Adrenal gland (tissue), 12 donors: ENCODE measurements around the gene ANKFN1. TPM values are rescaled to one million over a fixed set of nuclear protein-coding genes. Genes with fewer than 3 reads are reported as not detected.

ENCODE experiments used
- DNase-seq, 7 donors: peaks; one replicate each; pipeline ENCODE4 v3.0.0-alpha.2; 2019 to 2020
- H3K27ac ChIP-seq, 5 donors: fragments of 200-600 bp; sonication (generic) in 4 of 5; 1 replicate in 3 of 5; 2 replicates in 2 of 5; pipeline versions ENCODE4 v1.5.1 to v1.8.0; 2016 to 2020; ENCODE audit warnings: mild to moderate bottlenecking in 1 of 5
- H3K27me3 ChIP-seq: fragments of 200-600 bp; 2 replicates; pipeline ENCODE4 v1.8.0; 2021
- H3K36me3 ChIP-seq, 2 donors: fragments of 200-600 bp; replicated peaks in 1 of 2; 1 replicate in 1 of 2; 2 replicates in 1 of 2; pipeline versions ENCODE4 v1.5.1 to v1.8.0; 2018 to 2022
- H3K4me1 ChIP-seq, 2 donors: fragments of 200-600 bp; replicated peaks in 1 of 2; 1 replicate in 1 of 2; 2 replicates in 1 of 2; pipeline versions ENCODE4 v1.5.1 to v1.8.0; 2018 to 2021
- H3K4me3 ChIP-seq, 4 donors: fragments of 200-600 bp; sonication (generic) in 3 of 4; one replicate each; pipeline ENCODE4 v1.5.1; 2016 to 2018
- H3K9me3 ChIP-seq, 3 donors: fragments of 200-600 bp; sonication (generic) in 1 of 3; replicated peaks in 1 of 3; 1 replicate in 2 of 3; 2 replicates in 1 of 3; pipeline versions ENCODE4 v1.5.1 to v1.8.0; 2016 to 2021
- POLR2A ChIP-seq, 2 donors: fragments of 450-650 bp; IDR thresholded peaks; one replicate each; pipeline ENCODE4 v1.6.1; 2017; ENCODE audit warnings: antibody characterized with exemption in 2 of 2, mild to moderate bottlenecking in 2 of 2, moderate library complexity in 1 of 2
- WGBS, 4 donors: extraction: QIAGEN DNeasy Blood & Tissue Kit in 2 of 4; methylation state at CpG; one replicate each; pipeline versions ENCODE4 v1.1.5 to v1.1.7; 2013 to 2017; 5-methylcytosine and 5-hydroxymethylcytosine counted together
- intact Hi-C, 2 donors: fragments of 100-400 bp; cut with DNase I; formaldehyde crosslinking; loops; one replicate each; pipeline versions ENCODE4 v1.14.1 to v1.15.0; 2022 to 2023
- polyA plus RNA-seq, 3 donors: library from polyadenylated mRNA; stranded (reverse); fragments of 200-250 nt in 2 of 3; fragments of 350-450 nt in 1 of 3; fragmentation: Illumina TruSeq in 1 of 3; extraction: RNeasy Lipid Tissue Mini Kit (QIAGEN cat#74804) in 1 of 3; gene quantifications; one replicate each; pipeline ENCODE4 v1.2.3, GENCODE V29; 2013 to 2014
- total RNA-seq, 9 donors: library from RNA; depleted of rRNA in 4 of 9; stranded (reverse); fragments of >200 nt in 4 of 9; fragments of 120-200 nt in 1 of 9; fragmentation: NEBNext Ultra II Directional in 1 of 9; extraction: Animal tissue kit (Norgen Biotek cat#: 25700) in 1 of 9; gene quantifications; one replicate each; pipeline versions ENCODE4 v1.1.0 to v1.2.4, GENCODE V29; 2013 to 2023
- TF ChIP-seq, protein P1 (sequence below), 6 experiments: fragments of 450-650 bp in 4 of 6; fragments of 200-600 bp in 2 of 6; sonication (generic) in 1 of 6; IDR thresholded peaks; 1 replicate in 5 of 6; 2 replicates in 1 of 6; pipeline versions ENCODE4 v1.5.1 to v1.8.0; 2016 to 2021; ENCODE audit warnings: antibody characterized with exemption in 6 of 6, mild to moderate bottlenecking in 2 of 6, moderate library complexity in 1 of 6
- donor health status: healthy with polysubstance abuse.
- donor health status: Bipolar disorder and iron deficiency.
- donor health status: DM: yes; HTN: yes; CAD: no.
- donor health status: DM: no; HTN: no; CAD: no.
- donor health status: DM: no; HTN: no; CAD: no.
- donor health status: DM: yes; HTN: yes; CAD: no.

Gene ANKFN1
- total and polyA plus RNA-seq, 12 donors, result 0.18 to 1.6 (median 0.41) TPM; not detected in 5

- Histone ChIP-seq H3K4me3 (no peak overlapping the region), H3K27ac (no peak overlapping the region), H3K36me3 (no peaks in the 10 kb centered on the region), H3K4me1 (no peaks in the 10 kb centered on the region), H3K27me3 (no peaks in the 10 kb centered on the region), H3K9me3 (no peaks in the 10 kb centered on the region)
- intact Hi-C loops, result no loop called here
- no peak for TF ChIP-seq POLR2A (IDR thresholded peaks at IDR 0.05)
- TF ChIP-seq, protein P1, sequence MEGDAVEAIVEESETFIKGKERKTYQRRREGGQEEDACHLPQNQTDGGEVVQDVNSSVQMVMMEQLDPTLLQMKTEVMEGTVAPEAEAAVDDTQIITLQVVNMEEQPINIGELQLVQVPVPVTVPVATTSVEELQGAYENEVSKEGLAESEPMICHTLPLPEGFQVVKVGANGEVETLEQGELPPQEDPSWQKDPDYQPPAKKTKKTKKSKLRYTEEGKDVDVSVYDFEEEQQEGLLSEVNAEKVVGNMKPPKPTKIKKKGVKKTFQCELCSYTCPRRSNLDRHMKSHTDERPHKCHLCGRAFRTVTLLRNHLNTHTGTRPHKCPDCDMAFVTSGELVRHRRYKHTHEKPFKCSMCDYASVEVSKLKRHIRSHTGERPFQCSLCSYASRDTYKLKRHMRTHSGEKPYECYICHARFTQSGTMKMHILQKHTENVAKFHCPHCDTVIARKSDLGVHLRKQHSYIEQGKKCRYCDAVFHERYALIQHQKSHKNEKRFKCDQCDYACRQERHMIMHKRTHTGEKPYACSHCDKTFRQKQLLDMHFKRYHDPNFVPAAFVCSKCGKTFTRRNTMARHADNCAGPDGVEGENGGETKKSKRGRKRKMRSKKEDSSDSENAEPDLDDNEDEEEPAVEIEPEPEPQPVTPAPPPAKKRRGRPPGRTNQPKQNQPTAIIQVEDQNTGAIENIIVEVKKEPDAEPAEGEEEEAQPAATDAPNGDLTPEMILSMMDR (IDR thresholded peaks at IDR 0.05), result no peak
- no peak for DNase-seq
- 25 to 36% (median 29%) methylated on average over 5 of the region's 5 CpGs for WGBS, 4 donors
Measured at GRCh38 chr17:56540836-56541235, 387.6 kb downstream of the ANKFN1 start.

- H3K27me3 ChIP-seq, result no peaks in the 10 kb centered on the region
- H3K9me3 ChIP-seq, result no peaks in the 10 kb centered on the region
- H3K27ac ChIP-seq, result no peak overlapping the region
- intact Hi-C loops, result no loop called here
- 43 to 63% (median 44%) methylated on average over 3 of the region's 3 CpGs for WGBS, 4 donors
- no peak overlapping the region for H3K4me3 ChIP-seq
- DNase-seq, result no peak
- no peak for TF ChIP-seq POLR2A (IDR thresholded peaks at IDR 0.05)
- TF ChIP-seq, protein P1 (IDR thresholded peaks at IDR 0.05), result no peak
- no peaks in the 10 kb centered on the region for H3K4me1 ChIP-seq
- no peaks in the 10 kb centered on the region for H3K36me3 ChIP-seq
Measured at GRCh38 chr17:56543280-56543679, 390.0 kb downstream of the ANKFN1 start.

DNA sequence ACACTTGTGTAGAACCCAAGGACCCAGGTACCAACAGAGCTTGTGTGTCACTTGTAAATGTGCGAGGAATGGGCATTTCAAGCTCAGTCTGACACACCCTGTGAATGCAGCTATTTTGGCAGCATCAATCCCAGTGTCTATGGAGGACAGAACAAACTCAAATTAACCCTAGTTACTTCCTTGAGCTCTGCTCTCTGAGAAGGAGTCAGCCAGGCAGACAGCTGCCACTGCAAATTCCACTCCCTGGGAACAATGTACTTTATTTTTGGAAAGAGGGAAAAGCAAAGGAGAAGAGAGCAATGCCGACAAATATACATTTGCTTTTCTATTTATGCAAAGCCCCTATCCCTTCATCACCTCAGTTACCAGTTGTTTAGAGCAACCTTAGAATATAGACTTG lies 391.8 kb downstream of the ANKFN1 start:
- no peaks in the 10 kb centered on the region for H3K27me3 ChIP-seq
- intact Hi-C loops, result no loop called here
- TF ChIP-seq POLR2A (IDR thresholded peaks at IDR 0.05), result no peak
- TF ChIP-seq, protein P1 (IDR thresholded peaks at IDR 0.05), result no peak
- H3K4me1 ChIP-seq, result no peaks in the 10 kb centered on the region
- no peak for DNase-seq
- H3K27ac ChIP-seq, result no peak overlapping the region
- H3K36me3 ChIP-seq, result no peaks in the 10 kb centered on the region
- H3K4me3 ChIP-seq, result no peak overlapping the region
- 34 to 66% (median 55%) methylated on average over 2 of the region's 2 CpGs for WGBS, 4 donors
- no peaks in the 10 kb centered on the region for H3K9me3 ChIP-seq

- Histone ChIP-seq H3K27me3 (no peaks in the 10 kb centered on the region), H3K27ac (no peak overlapping the region), H3K4me1 (no peaks in the 10 kb centered on the region), H3K4me3 (no peak overlapping the region), H3K9me3 (no peaks in the 10 kb centered on the region), H3K36me3 (no peaks in the 10 kb centered on the region)
- intact Hi-C loops, result no loop called here
- TF ChIP-seq, protein P1 (IDR thresholded peaks at IDR 0.05), result no peak
- TF ChIP-seq POLR2A (IDR thresholded peaks at IDR 0.05), result no peak
- DNase-seq, result no peak
Measured at GRCh38 chr17:56545930-56546329, 392.7 kb downstream of the ANKFN1 start.
